Choroid plexus epithelial cell (primary cell): Measurements from ENCODE around the gene DCHS2.

ENCODE experiments used
- DNase-seq: peaks from one replicate; pipeline ENCODE4 v3.0.0-alpha.2; 2010; ENCODE audit warnings: low read depth
- H3K4me3 ChIP-seq: 2 replicates; pipeline ENCODE4 v1.5.1; 2011; ENCODE audit warnings: low read depth, mild to moderate bottlenecking, control low read depth, low read length, moderate library complexity
- CTCF ChIP-seq: conservative IDR thresholded peaks from 2 replicates; pipeline ENCODE4 v1.5.1; 2011; ENCODE audit warnings: low read depth, mild to moderate bottlenecking, control low read depth, inconsistent platforms, low read length, moderate library complexity

Gene DCHS2

GRCh38 chr4:154368060-154368459 lies 123.5 kb downstream of the DCHS2 start:
- no peak for TF ChIP-seq CTCF

GRCh38 chr4:154367659-154368058 lies 123.9 kb downstream of the DCHS2 start:
- H3K4me3 ChIP-seq, result no peak overlapping the region
- DNase-seq, result no peak
- no peak for TF ChIP-seq CTCF

More at GRCh38 chr4:154368060-154368459, 123.5 kb downstream of the DCHS2 start:
- H3K4me3 ChIP-seq, result no peak overlapping the region
- no peak for DNase-seq

GRCh38 chr4:154366956-154367355 lies 124.6 kb downstream of the DCHS2 start:
- no peak for DNase-seq
- no peak overlapping the region for H3K4me3 ChIP-seq
- TF ChIP-seq CTCF, result no peak

- H3K4me3 ChIP-seq, result no peak overlapping the region
- TF ChIP-seq CTCF, result no peak
Observed at GRCh38 chr4:154364066-154364845, 127.3 kb downstream of the DCHS2 start.

GRCh38 chr4:154361450-154361849 lies 130.1 kb downstream of the DCHS2 start:
- DNase-seq, result no peak

More at GRCh38 chr4:154364066-154364845, 127.3 kb downstream of the DCHS2 start:
- DNase-seq, result no peak

GRCh38 chr4:154360491-154360890 lies 131.1 kb downstream of the DCHS2 start:
- no peak overlapping the region for H3K4me3 ChIP-seq
- no peak for TF ChIP-seq CTCF
- DNase-seq, result no peak

More at GRCh38 chr4:154361450-154361849, 130.1 kb downstream of the DCHS2 start:
- no peak overlapping the region for H3K4me3 ChIP-seq
- no peak for TF ChIP-seq CTCF

- no peak for TF ChIP-seq CTCF
- no peak overlapping the region for H3K4me3 ChIP-seq
Observed at GRCh38 chr4:154354883-154355282, 136.7 kb downstream of the DCHS2 start.

More at GRCh38 chr4:154354883-154355282, 136.7 kb downstream of the DCHS2 start:
- DNase-seq, result no peak
